AG04450 (cell line): ENCODE results near the gene TPD52L3. TPM values are rescaled to one million over a fixed set of nuclear protein-coding genes. Genes with fewer than 3 reads are reported as not detected.

Source experiments
- CTCF ChIA-PET: fragments of 300-600, 350-600 bp; formaldehyde crosslinking; extraction: SDS; loops from one replicate; lab custom pipeline; 2022; ENCODE audit warnings: antibody characterized with exemption, inconsistent platforms; lab: Charles Lee
- POLR2A ChIA-PET: fragments of 350-600 bp; formaldehyde crosslinking; extraction: SDS; loops from one replicate; lab custom pipeline; 2021; ENCODE audit warnings: antibody characterized with exemption, inconsistent platforms; lab: Yijun Ruan, JAX
- DNase-seq: peaks from one replicate; pipeline ENCODE4 v3.0.0-alpha.2; 2011; ENCODE audit warnings: low read depth, low spot score
- H3K27ac ChIP-seq: one replicate; pipeline ENCODE4 v1.5.1; 2012; ENCODE audit warnings: low read depth, low read length, control low read depth
- H3K27me3 ChIP-seq: one replicate; pipeline ENCODE4 v1.6.0; 2012; ENCODE audit warnings: low read length; ENCODE audit not compliant: control insufficient read depth, insufficient read depth
- H3K4me3 ChIP-seq: 2 replicates; pipeline ENCODE4 v1.5.1; 2011; ENCODE audit warnings: mild to moderate bottlenecking, low read depth, low read length, control low read depth
- H3K9me3 ChIP-seq: 2 replicates; pipeline ENCODE4 v1.5.1; 2012; ENCODE audit warnings: low read length; ENCODE audit not compliant: control insufficient read depth, insufficient read depth
- polyA plus RNA-seq: library from polyadenylated mRNA; depleted of rRNA; stranded (reverse); fragments of >200 nt; gene quantifications from 2 replicates; pipeline ENCODE4 v1.2.3, GENCODE V29; 2011; rRNA removed
- TF ChIP-seq, protein P1 (sequence below): IDR thresholded peaks from 2 replicates; pipeline ENCODE4 v1.5.1; 2011; ENCODE audit warnings: low read depth, low read length, control low read depth, inconsistent platforms

Gene TPD52L3
- polyA plus RNA-seq, 1 experiment: not detected

DNA sequence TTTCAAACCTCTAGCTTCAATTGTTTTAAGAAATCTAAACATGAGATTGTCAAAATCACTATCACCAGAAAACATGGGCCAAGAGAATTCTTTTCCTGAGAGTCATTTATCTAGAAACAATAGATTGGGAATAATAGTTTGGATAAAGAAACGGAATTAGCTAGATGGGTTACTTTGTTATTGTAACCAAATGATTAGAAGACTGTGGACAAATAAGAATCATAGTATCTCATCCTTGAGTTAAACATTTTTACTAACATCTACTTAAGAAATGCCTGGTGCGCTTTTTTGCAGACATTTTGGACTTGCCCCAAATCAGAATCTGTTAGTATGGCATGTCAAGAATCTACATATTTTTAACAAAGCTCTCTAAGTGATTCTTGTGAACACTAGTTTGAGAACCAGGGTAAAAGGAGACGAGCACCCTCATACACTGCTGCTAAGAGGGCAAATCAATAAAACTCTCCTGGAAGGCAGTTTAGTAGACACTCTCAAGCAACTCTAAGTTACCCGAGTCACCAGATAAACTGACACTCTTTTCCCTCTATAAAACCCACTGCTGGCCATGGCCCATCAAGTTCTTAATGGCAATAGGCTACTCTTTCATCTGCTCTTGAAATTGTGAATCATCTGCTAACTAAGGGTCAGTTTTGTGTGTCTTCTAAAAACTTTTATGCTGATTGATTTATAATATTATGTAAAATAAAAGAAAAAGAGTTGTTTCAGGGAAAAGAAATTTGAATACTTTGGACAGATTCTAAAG is 39.1 kb downstream of the TPD52L3 start:
- TF ChIP-seq, protein P1, sequence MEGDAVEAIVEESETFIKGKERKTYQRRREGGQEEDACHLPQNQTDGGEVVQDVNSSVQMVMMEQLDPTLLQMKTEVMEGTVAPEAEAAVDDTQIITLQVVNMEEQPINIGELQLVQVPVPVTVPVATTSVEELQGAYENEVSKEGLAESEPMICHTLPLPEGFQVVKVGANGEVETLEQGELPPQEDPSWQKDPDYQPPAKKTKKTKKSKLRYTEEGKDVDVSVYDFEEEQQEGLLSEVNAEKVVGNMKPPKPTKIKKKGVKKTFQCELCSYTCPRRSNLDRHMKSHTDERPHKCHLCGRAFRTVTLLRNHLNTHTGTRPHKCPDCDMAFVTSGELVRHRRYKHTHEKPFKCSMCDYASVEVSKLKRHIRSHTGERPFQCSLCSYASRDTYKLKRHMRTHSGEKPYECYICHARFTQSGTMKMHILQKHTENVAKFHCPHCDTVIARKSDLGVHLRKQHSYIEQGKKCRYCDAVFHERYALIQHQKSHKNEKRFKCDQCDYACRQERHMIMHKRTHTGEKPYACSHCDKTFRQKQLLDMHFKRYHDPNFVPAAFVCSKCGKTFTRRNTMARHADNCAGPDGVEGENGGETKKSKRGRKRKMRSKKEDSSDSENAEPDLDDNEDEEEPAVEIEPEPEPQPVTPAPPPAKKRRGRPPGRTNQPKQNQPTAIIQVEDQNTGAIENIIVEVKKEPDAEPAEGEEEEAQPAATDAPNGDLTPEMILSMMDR: no peak
- CTCF ChIA-PET: interaction anchor here (1.5 to 3.6 kb wide), 2 partner anchors 12 to 201 kb away, joined by 5 to 17 read pairs; no protein-coding TSS in a partner anchor
- POLR2A ChIA-PET: interaction anchor here (0.7 kb wide), 1 partner anchor 314 kb away, joined by 3 read pairs; no protein-coding TSS in a partner anchor
- DNase-seq: peak; percentile 13
- no peak overlapping the region for H3K27ac ChIP-seq
- no peak overlapping the region for H3K4me3 ChIP-seq
- peaks cover 10% of the 10 kb centered on the region for H3K9me3 ChIP-seq
- no peaks in the 10 kb centered on the region for H3K27me3 ChIP-seq

DNA sequence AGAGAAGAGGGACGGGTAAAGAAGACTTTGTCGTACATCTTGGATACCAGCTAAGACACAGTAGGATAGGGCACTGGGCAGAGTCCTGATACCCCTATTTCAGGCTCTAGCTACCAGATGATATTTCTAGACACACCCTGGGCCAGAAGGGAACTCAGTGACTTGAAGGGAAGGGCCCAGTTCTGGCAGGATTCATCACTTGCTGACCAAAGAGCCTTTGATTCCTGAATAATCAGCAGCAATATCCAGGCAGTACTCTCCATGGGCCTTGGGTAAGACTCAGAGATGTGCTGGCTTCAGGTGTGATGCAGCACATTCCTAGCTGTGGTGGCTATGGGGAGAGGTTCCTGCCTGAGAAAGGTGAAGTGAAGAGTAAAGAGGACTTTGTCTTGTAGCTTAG is 40.7 kb downstream of the TPD52L3 start:
- POLR2A ChIA-PET: no interaction called here
- H3K27ac ChIP-seq: no peak overlapping the region
- CTCF ChIA-PET: no interaction called here
- DNase-seq: no peak
- H3K9me3 ChIP-seq: peaks cover 10% of the 10 kb centered on the region
- no peaks in the 10 kb centered on the region for H3K27me3 ChIP-seq
- TF ChIP-seq, protein P1: no peak
- no peak overlapping the region for H3K4me3 ChIP-seq

Other genes with a start within 250 kb of the TPD52L3 start
- gene IL33, start 112.6 kb upstream of the TPD52L3 start, polyA plus RNA-seq: 0.26 and 0.29 TPM in 2 replicates
- 41.5 and 56.0 TPM in 2 replicates for gene UHRF2, start 84.8 kb downstream of the TPD52L3 start, polyA plus RNA-seq